Retina (tissue), 1 donor: Measurements from ENCODE around the gene TECPR1.

ENCODE experiments used
- DNase-seq: peaks from one replicate; pipeline ENCODE4 v3.0.0-alpha.2; 2016

TECPR1 gene

GRCh38 chr7:98209166-98209920 is 42.7 kb downstream of the TECPR1 start:
- DNase-seq: no peak

- no peak for DNase-seq
These were observed 45.3 kb downstream of the TECPR1 start for GRCh38 chr7:98206451-98207330.

GRCh38 chr7:98205162-98205845 is 46.7 kb downstream of the TECPR1 start:
- DNase-seq: no peak

DNA sequence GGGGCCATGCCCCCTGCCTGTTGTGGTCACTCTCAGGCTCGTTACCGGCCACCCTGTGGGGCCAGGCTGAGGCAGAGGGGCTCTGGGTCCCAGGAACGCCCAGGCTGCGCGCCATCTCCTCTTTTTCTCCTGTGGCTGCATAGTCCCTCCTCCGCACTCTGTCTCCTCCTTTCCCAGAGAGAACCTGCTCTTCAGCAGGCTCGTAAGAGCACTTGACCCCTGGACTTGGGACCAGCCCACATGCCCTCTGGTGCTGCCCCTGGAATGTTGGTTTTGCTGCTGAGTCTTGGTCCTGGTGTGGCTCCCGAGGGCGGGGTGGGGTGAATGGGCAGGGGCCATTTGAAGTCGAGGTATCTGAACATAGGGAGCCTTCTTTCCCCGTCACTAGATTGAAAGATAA is 47.4 kb downstream of the TECPR1 start:
- no peak for DNase-seq

DNA sequence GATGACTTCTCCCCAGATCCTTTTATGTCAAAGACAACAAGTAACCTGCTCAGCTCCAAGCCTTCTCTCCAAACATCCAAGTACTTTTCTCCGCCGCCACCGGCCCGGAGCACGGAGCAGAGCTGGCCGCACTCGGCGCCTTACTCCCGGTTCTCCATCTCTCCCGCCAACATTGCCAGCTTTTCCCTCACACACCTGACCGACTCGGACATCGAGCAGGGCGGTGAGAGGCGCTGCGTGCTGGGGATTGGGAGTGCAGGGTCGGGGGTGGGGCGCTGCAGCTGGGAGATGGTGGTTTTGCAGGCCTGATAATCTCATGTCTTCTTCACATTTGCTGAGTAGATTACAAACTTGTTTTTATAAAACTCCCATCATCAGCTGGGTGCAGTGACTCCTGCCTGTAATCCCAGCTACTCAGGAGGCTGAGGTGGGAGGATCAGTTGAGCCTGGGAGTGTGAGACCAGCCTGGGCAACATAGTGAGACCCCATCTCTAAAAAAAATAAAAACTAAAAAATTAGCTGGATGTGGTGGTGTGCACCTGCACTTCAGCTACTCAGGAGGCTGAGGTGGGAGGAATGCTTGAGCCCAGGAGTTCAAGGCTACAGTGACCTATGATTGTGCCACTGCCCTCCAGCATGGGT is 47.9 kb downstream of the TECPR1 start:
- no peak for DNase-seq

- DNase-seq: no peak
These were observed 48.6 kb downstream of the TECPR1 start for GRCh38 chr7:98203261-98203963.

DNA sequence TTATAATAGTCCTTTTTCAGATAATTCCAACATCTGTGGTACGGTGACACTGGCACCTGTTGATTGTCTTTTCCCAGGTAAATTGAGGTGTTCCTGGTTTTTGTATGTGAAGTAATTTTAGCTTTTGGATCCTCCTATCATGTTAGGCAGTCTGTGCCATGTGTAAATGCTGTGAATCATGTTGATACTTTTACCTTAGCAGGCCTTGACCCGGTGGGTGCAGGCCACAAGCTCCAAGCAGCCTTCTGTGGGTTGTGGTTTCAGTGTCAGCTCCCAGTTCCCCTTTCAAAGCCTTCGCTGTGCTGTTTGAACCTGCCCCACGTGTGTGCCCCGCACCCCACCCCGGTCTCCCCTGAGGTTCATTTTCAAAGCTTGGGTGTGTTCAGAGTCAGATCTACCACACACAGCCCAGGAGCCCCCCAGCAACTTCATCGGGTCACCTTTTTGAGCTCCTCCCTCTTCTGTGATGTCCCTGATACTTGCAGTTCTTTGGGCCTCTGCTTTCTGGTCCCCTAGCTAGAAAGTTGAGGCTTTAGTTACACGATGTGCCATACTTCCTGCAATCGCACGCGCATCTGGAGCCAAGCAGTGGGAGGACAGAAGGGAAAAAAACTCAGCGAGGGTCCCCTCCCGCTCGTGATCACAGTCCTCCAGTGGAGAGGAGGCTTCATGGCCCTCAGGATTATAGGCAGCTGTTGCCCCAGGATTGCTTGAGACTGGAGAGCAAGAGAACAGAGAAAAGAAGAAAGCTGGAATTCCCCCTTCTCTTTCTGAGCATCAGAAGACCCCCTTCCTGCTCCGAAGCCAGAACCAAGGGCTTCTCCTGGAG is 49.5 kb downstream of the TECPR1 start:
- DNase-seq: no peak

- DNase-seq: no peak
These were observed 51.7 kb downstream of the TECPR1 start for GRCh38 chr7:98200364-98200763.

DNA sequence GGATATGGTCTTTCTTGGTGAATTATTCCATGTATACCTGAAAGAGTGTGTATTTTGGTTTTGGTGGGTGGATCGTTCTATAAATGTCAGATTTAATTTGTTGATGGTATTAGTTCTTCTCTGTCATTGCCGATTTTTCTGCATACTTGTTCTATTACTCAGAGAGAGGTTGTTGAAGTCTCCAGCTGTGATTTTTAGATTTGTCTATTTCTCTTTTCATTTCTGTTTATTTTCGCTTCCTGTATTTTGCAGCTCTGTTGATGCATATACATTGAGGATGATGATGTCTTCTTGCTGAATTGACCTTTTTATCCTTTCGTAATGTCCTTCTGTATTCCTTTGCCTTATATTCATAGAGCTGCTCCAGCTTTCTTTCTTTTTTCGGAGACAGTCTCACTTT is 52.9 kb downstream of the TECPR1 start:
- no peak for DNase-seq

- DNase-seq: no peak
These were observed 55.1 kb downstream of the TECPR1 start for GRCh38 chr7:98196706-98197605.

- DNase-seq: no peak
These were observed 57.2 kb downstream of the TECPR1 start for GRCh38 chr7:98194672-98195457.

GRCh38 chr7:98194186-98194585 is 57.8 kb downstream of the TECPR1 start:
- no peak for DNase-seq

DNA sequence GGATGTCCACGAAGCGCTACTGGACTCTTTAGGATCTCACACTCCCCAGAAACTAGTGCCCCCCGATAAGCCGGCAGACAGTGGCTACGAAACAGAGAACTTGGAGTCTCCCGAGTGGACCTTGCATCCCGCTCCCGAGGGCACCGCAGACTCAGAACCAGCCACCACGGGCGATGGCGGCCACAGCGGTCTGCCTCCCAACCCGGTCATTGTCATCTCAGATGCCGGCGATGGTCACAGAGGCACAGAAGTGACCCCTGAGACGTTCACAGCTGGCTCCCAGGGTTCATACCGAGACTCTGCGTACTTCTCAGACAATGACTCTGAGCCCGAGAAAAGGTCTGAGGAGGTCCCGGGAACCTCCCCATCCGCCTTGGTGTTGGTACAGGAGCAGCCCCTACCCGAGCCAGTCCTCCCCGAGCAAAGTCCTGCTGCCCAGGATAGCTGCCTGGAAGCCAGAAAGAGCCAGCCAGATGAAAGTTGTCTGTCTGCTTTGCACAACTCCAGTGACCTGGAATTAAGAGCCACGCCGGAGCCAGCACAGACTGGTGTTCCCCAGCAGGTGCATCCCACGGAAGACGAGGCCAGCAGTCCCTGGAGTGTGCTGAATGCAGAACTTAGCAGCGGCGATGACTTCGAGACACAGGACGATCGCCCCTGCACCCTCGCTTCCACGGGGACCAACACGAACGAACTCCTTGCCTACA is 58.4 kb downstream of the TECPR1 start:
- no peak for DNase-seq

DNA sequence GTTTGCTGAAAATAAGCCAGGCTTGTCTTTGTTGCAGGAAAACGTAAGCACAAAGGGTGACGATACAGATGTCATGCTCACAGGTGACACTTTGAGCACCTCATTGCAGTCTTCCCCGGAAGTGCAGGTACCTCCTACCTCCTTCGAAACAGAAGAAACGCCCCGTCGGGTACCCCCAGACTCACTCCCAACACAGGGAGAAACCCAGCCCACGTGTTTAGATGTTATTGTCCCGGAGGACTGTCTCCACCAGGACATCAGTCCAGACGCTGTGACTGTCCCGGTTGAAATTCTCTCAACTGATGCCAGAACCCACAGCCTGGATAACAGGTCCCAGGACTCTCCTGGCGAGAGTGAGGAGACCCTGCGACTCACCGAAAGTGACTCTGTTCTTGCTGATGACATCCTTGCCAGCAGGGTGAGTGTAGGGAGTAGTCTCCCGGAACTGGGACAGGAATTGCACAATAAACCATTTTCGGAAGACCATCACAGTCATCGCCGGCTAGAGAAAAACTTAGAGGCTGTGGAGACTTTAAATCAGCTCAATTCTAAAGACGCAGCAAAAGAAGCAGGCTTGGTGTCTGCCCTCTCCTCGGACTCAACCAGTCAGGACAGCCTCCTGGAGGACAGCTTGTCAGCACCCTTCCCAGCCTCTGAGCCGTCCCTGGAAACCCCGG is 59.1 kb downstream of the TECPR1 start:
- DNase-seq: no peak

- DNase-seq: no peak
These were observed 60.2 kb downstream of the TECPR1 start for GRCh38 chr7:98191668-98192431.

DNA sequence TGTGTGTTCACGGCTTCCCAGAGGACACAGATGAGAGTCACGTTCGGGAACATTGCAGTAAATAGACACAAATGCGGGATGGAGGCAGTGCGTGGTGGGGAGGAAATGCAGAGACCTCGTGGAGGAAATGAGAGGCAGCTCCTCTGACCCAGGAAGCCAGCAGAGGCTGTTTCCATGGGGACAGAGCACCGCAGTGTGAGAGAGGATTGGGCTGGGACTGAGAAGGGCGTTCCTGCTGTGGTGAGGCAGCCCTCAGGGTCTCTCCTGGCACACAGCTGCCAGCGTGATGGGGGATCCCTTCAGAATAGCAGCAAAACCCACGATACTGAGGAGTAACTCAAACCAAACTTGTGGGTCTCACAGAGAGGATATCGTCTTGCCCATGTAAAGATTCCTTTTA is 62.5 kb downstream of the TECPR1 start:
- no peak for DNase-seq

DNA sequence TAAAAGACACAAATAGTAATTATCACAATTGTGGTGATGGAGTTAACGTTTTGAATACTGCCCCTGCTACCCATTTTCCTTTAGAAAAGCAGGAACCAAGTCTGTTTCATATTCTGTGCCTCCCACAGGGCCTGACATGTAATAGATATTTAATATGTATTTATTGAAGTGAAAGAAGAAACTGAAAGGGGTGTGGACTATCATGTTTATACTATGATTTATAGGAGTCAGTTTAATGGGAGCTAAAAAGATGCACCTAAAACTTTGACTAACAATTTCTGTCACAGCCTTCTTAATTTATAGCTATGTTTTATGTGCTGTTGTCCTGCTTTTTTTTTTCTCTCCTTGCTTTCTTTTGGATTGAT is 64.9 kb downstream of the TECPR1 start:
- no peak for DNase-seq
